H9 (cell line): ENCODE data around the gene PHLDA3. TPM values are rescaled to one million over a fixed set of nuclear protein-coding genes. Genes with fewer than 3 reads are reported as not detected.

Source experiments
- DNase-seq: peaks from one replicate; pipeline ENCODE4 v3.0.0-alpha.2; 2017
- H2AFZ ChIP-seq: one replicate; pipeline ENCODE4 v1.6.1; 2013; ENCODE audit warnings: mild to moderate bottlenecking, low read length, control low read depth, moderate library complexity
- H2AK5ac ChIP-seq: 2 replicates; pipeline ENCODE4 v1.6.1; 2013; ENCODE audit warnings: low read length, control low read depth, mixed read lengths; ENCODE audit not compliant: insufficient read length
- H2BK120ac ChIP-seq: one replicate; pipeline ENCODE4 v1.6.1; 2013; ENCODE audit warnings: low read depth, mild to moderate bottlenecking, low read length, control low read depth, inconsistent platforms; ENCODE audit not compliant: poor library complexity, severe bottlenecking
- H2BK12ac ChIP-seq: 2 replicates; pipeline ENCODE4 v1.6.1; 2013; ENCODE audit warnings: low read length, control low read depth, mixed read lengths, low read depth; ENCODE audit not compliant: insufficient read length
- H2BK15ac ChIP-seq: 2 replicates; pipeline ENCODE4 v1.6.1; 2013; ENCODE audit warnings: low read depth, low read length, control low read depth
- H2BK20ac ChIP-seq: one replicate; pipeline ENCODE4 v1.6.1; 2013; ENCODE audit warnings: low read depth, mild to moderate bottlenecking, low read length, control low read depth, inconsistent platforms; ENCODE audit not compliant: poor library complexity, severe bottlenecking
- H2BK5ac ChIP-seq: 2 replicates; pipeline ENCODE4 v1.6.1; 2013; ENCODE audit warnings: low read length, control low read depth, mixed read lengths; ENCODE audit not compliant: insufficient read length
- H3K14ac ChIP-seq: 2 replicates; pipeline ENCODE4 v1.6.1; 2013; ENCODE audit warnings: low read length, control low read depth; ENCODE audit not compliant: insufficient read depth
- H3K18ac ChIP-seq: 2 replicates; pipeline ENCODE4 v1.6.1; 2013; ENCODE audit warnings: low read depth, mild to moderate bottlenecking, mixed read lengths, low read length, control low read depth; ENCODE audit not compliant: insufficient read length
- H3K23ac ChIP-seq: 2 replicates; pipeline ENCODE4 v1.6.1; 2013; ENCODE audit warnings: low read length, control low read depth, mixed read lengths, low read depth; ENCODE audit not compliant: insufficient read length
- H3K23me2 ChIP-seq: 2 replicates; pipeline ENCODE4 v1.6.1; 2013; ENCODE audit warnings: low read depth, mild to moderate bottlenecking, mixed read lengths, low read length, control low read depth; ENCODE audit not compliant: insufficient read length, poor library complexity, severe bottlenecking
- H3K27ac ChIP-seq: 2 replicates; pipeline ENCODE4 v1.5.1; 2013; ENCODE audit warnings: low read length, control low read depth, mixed read lengths, low read depth; ENCODE audit not compliant: insufficient read length
- H3K27me3 ChIP-seq: 2 replicates; pipeline ENCODE4 v1.6.1; 2013; ENCODE audit warnings: low read length, control low read depth, inconsistent platforms; ENCODE audit not compliant: insufficient read depth
- H3K4ac ChIP-seq: 2 replicates; pipeline ENCODE4 v1.6.1; 2013; ENCODE audit warnings: low read depth, mild to moderate bottlenecking, control low read depth, inconsistent platforms, low read length, moderate library complexity
- H3K4me1 ChIP-seq: 2 replicates; pipeline ENCODE4 v1.6.1; 2013; ENCODE audit warnings: low read length, control low read depth, inconsistent platforms; ENCODE audit not compliant: insufficient read depth
- H3K4me2 ChIP-seq: 2 replicates; pipeline ENCODE4 v1.6.1; 2013; ENCODE audit warnings: low read length, control low read depth, mixed read lengths; ENCODE audit not compliant: insufficient read length, insufficient read depth
- H3K56ac ChIP-seq: 2 replicates; pipeline ENCODE4 v1.6.1; 2013; ENCODE audit warnings: low read depth, mild to moderate bottlenecking, mixed read lengths, low read length, control low read depth; ENCODE audit not compliant: insufficient read length
- H3K79me1 ChIP-seq: 2 replicates; pipeline ENCODE4 v1.6.1; 2013; ENCODE audit warnings: low read depth, mild to moderate bottlenecking, moderate library complexity, low read length, control low read depth, inconsistent platforms; ENCODE audit not compliant: insufficient read depth, poor library complexity, severe bottlenecking
- H3K79me2 ChIP-seq: 2 replicates; pipeline ENCODE4 v1.6.1; 2013; ENCODE audit warnings: low read length, control low read depth, inconsistent platforms; ENCODE audit not compliant: insufficient read depth
- H3K9ac ChIP-seq: 2 replicates; pipeline ENCODE4 v1.6.1; 2013; ENCODE audit warnings: low read length, control low read depth, mixed read lengths; ENCODE audit not compliant: insufficient read length; ENCODE audit errors: extremely low read depth
- H3K9me3 ChIP-seq: one replicate; pipeline ENCODE4 v1.6.1; 2013; ENCODE audit warnings: low read depth, low read length, inconsistent platforms; ENCODE audit not compliant: control insufficient read depth
- H3T11ph ChIP-seq: one replicate; pipeline ENCODE4 v1.6.1; 2013; ENCODE audit warnings: mild to moderate bottlenecking, low read length, control low read depth, inconsistent platforms
- H4K20me1 ChIP-seq: one replicate; pipeline ENCODE4 v1.6.1; 2013; ENCODE audit not compliant: control insufficient read depth, insufficient read length, insufficient read depth
- H4K5ac ChIP-seq: 2 replicates; pipeline ENCODE4 v1.6.1; 2013; ENCODE audit warnings: low read depth, mild to moderate bottlenecking, mixed read lengths, low read length, control low read depth; ENCODE audit not compliant: insufficient read length
- H4K8ac ChIP-seq: replicated peaks from 2 replicates; pipeline ENCODE4 v1.6.1; 2013; ENCODE audit warnings: low read length, control low read depth, mixed read lengths, low read depth; ENCODE audit not compliant: insufficient read length
- H4K91ac ChIP-seq: 2 replicates; pipeline ENCODE4 v1.6.1; 2013; ENCODE audit warnings: low read depth, mild to moderate bottlenecking, moderate library complexity, mixed read lengths, low read length, control low read depth; ENCODE audit not compliant: insufficient read length
- H3K27ac Mint-ChIP-seq, 3 experiments: 2 replicates in 2 of 3; 3 replicates in 1 of 3; pipeline ENCODE4 v1.8.0; 2020 to 2021; ENCODE audit warnings: mixed read lengths in 3 of 3, mild to moderate bottlenecking in 1 of 3, moderate library complexity in 1 of 3
- H3K27me3 Mint-ChIP-seq: 2 replicates; pipeline ENCODE4 v1.8.0; 2021; ENCODE audit warnings: low read depth, mild to moderate bottlenecking, moderate library complexity, mixed read lengths
- H3K36me3 Mint-ChIP-seq, 3 experiments: 2 replicates in 2 of 3; 3 replicates in 1 of 3; pipeline ENCODE4 v1.8.0; 2020 to 2021; ENCODE audit warnings: low read depth in 3 of 3, mixed read lengths in 3 of 3; ENCODE audit not compliant: insufficient read depth in 1 of 3
- H3K4me1 Mint-ChIP-seq, 2 experiments: 2 replicates each; pipeline ENCODE4 v1.8.0; 2020; ENCODE audit warnings: mixed read lengths in 2 of 2
- H3K4me3 Mint-ChIP-seq, 2 experiments: 2 replicates in 1 of 2; 3 replicates in 1 of 2; pipeline ENCODE4 v1.8.0; 2020 to 2021; ENCODE audit warnings: mild to moderate bottlenecking in 2 of 2, mixed read lengths in 2 of 2, moderate library complexity in 1 of 2
- H3K9me3 Mint-ChIP-seq, 2 experiments: 2 replicates in 1 of 2; 3 replicates in 1 of 2; pipeline ENCODE4 v1.8.0; 2020; ENCODE audit warnings: mild to moderate bottlenecking in 2 of 2, mixed read lengths in 2 of 2, moderate library complexity in 1 of 2
- WGBS: extraction: QIAGEN DNeasy Blood & Tissue Kit; methylation state at CpG from one replicate; pipeline ENCODE4 v1.1.7; 2013; ENCODE audit warnings: missing lambda C conversion rate, low lambda C conversion rate, mixed read lengths; ENCODE audit not compliant: insufficient read length; ENCODE audit errors: extremely low coverage; 5-methylcytosine and 5-hydroxymethylcytosine counted together
- long read RNA-seq: library from polyadenylated mRNA; unstranded; transcript quantifications from one replicate; pipeline ENCODE4 v2.0.0, GENCODE V29; 2020
- total RNA-seq: library from RNA; stranded (reverse); gene quantifications from 2 replicates; pipeline ENCODE4 v1.2.1, GENCODE V29; 2021
- TF ChIP-seq, protein P1 (sequence below): fragments of 200-600 bp; sonication (generic); conservative IDR thresholded peaks from 3 replicates; pipeline ENCODE4 v1.8.0; 2021; ENCODE audit warnings: antibody characterized with exemption, mild to moderate bottlenecking

PHLDA3 gene
- 53.9 and 55.0 TPM in 2 replicates for total RNA-seq
- long read RNA-seq, transcript PHLDA3-202 (2 exons, 2,640 nt) = major isoform, 8 of 9 reads
- long read RNA-seq, partial matches to known transcripts = 0 of 9 reads
- long read RNA-seq, other reads (novel, unspliced or antisense) = 1 of 9 reads

DNA sequence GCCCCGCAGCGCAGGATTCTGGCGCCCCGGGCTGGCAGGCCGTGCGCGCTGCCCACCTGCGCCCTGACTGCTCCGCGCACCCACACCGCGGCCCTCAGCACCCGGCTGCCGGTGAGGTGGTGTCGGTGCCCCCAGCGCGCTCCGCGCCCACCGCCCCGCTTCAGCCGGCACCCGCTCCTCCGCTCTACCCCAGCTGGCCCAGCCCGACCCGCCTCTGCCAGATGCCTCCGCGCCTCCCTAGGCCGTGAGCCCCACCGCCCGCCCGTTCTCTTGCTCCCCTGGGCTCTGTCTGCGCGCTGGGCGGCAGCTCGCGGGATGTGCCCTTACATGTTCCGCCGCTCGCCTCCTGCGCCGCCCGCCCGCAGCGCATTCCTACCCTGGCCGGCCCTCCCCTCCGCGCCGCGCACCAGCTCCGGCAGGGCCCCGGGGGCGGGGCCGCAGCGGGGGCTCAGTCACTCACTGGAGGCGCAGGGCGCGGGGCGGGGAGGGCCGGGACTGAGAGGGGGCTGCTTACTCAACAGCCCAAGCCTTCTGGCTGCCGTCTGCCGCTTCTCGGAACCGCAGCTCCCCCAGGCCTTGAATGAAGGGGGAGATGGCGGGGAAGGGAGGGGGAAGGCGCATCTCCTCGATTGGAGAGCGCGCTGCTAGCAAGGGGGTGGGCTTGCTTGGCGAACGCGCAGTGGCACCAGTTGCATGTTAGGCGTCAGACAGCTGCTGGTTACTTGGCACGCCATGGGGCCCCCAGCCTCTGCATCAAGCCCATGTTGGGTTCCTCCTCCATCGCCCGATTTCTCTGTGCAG, at the start of gene PHLDA3:
PHLDA3 (minus strand) TSS at position 345 of the 801 bp plus-strand sequence. CDS start 402 bp downstream, outside the sequence.
- H2BK20ac ChIP-seq = no peak within 1 kb of the TSS
- H3K56ac ChIP-seq = no peak within 1 kb of the TSS
- no peak within 1 kb of the TSS for H4K5ac ChIP-seq
- Mint-ChIP-seq H3K36me3 (peaks cover 0 to 26% (median 18%) of the 10 kb centered on the region in 3 experiments; a peak in 5 of 7 replicates), H3K4me1 (peaks cover 20 to 24% of the 10 kb centered on the region in 2 experiments), H3K9me3 (no peaks in the 10 kb centered on the region), H3K27ac (peak within 1 kb of the TSS in 1 of 3 experiments; percentile 94; a peak in 2 of 7 replicates), H3K27me3 (peaks cover 41% of the 10 kb centered on the region), H3K4me3 (peak within 1 kb of the TSS; percentile 83 to 85)
- peaks cover 2% of the 10 kb centered on the region; the same call in 1 of the 2 replicates for H3K27me3 ChIP-seq
- no peak within 1 kb of the TSS for H2AK5ac ChIP-seq
- no peak within 1 kb of the TSS for H2BK5ac ChIP-seq
- H3K9me3 ChIP-seq = no peaks in the 10 kb centered on the region
- no peak within 1 kb of the TSS for H3K27ac ChIP-seq
- H3K4ac ChIP-seq = no peak within 1 kb of the TSS
- no peak within 1 kb of the TSS for H3K23ac ChIP-seq
- H2AFZ ChIP-seq = peak within 1 kb of the TSS; percentile 12
- no peaks in the 10 kb centered on the region for H3K79me1 ChIP-seq
- peak within 1 kb of the TSS; percentile 81 for H3K14ac ChIP-seq
- H2BK120ac ChIP-seq = no peak within 1 kb of the TSS
- H4K20me1 ChIP-seq = no peaks in the 10 kb centered on the region
- H3K9ac ChIP-seq = peak within 1 kb of the TSS; percentile 36
- peak within 1 kb of the TSS; percentile 81 for H3K18ac ChIP-seq
- TF ChIP-seq, protein P1, sequence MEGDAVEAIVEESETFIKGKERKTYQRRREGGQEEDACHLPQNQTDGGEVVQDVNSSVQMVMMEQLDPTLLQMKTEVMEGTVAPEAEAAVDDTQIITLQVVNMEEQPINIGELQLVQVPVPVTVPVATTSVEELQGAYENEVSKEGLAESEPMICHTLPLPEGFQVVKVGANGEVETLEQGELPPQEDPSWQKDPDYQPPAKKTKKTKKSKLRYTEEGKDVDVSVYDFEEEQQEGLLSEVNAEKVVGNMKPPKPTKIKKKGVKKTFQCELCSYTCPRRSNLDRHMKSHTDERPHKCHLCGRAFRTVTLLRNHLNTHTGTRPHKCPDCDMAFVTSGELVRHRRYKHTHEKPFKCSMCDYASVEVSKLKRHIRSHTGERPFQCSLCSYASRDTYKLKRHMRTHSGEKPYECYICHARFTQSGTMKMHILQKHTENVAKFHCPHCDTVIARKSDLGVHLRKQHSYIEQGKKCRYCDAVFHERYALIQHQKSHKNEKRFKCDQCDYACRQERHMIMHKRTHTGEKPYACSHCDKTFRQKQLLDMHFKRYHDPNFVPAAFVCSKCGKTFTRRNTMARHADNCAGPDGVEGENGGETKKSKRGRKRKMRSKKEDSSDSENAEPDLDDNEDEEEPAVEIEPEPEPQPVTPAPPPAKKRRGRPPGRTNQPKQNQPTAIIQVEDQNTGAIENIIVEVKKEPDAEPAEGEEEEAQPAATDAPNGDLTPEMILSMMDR = no peak
- no peak within 1 kb of the TSS for H4K8ac ChIP-seq
- H4K91ac ChIP-seq = no peak within 1 kb of the TSS
- peak; percentile 92 for DNase-seq
- peak within 1 kb of the TSS; percentile 53; the same call in 1 of the 2 replicates for H2BK15ac ChIP-seq
- peaks cover 10% of the 10 kb centered on the region; the same call in 1 of the 2 replicates for H3K79me2 ChIP-seq
- no peak within 1 kb of the TSS for H2BK12ac ChIP-seq
- WGBS = no CpG with 5 or more reads among the region's 76 CpGs
- peaks cover 19% of the 10 kb centered on the region for H3K23me2 ChIP-seq
- no peaks in the 10 kb centered on the region; the same call in 1 of the 2 replicates for H3K4me1 ChIP-seq
- no peak within 1 kb of the TSS for H3T11ph ChIP-seq
- peak within 1 kb of the TSS; percentile 97 for H3K4me2 ChIP-seq
